ENCODE results near the gene PABPC1L.

PABPC1L gene

GRCh38 chr20:44966030-44966961 is 56.4 kb downstream of the PABPC1L start, which contains the start of gene STK4:
Gene STK4, plus strand, starts transcription at chr20:44966512. Its CDS starts 57 bp downstream, at chr20:44966569.
- peak; percentile 90 to 92 (median 92) for DNase-seq (ENCODE audit: low read depth in 2 of 3, low spot score in 1 of 3)

- DNase-seq (ENCODE audit: low read depth in 2 of 3, low spot score in 1 of 3): no peak
Observed at GRCh38 chr20:44967207-44967807, 57.4 kb downstream of the PABPC1L start.

GRCh38 chr20:44969300-44969894 is 59.5 kb downstream of the PABPC1L start:
- DNase-seq (ENCODE audit: low read depth in 2 of 3, low spot score in 1 of 3): no peak

- DNase-seq (ENCODE audit: low read depth in 2 of 3, low spot score in 1 of 3): no peak
Observed at GRCh38 chr20:44970243-44970757, 60.4 kb downstream of the PABPC1L start.

GRCh38 chr20:44973053-44973452 is 63.2 kb downstream of the PABPC1L start:
- DNase-seq (ENCODE audit: low read depth in 2 of 3, low spot score in 1 of 3): no peak

- no peak for DNase-seq (ENCODE audit: low read depth in 2 of 3, low spot score in 1 of 3)
Observed at GRCh38 chr20:44976698-44977097, 66.8 kb downstream of the PABPC1L start.

GRCh38 chr20:44979090-44979621 is 69.3 kb downstream of the PABPC1L start:
- DNase-seq (ENCODE audit: low read depth in 2 of 3, low spot score in 1 of 3): peak in 1 of 3 donors; percentile 57

- no peak for DNase-seq (ENCODE audit: low read depth in 2 of 3, low spot score in 1 of 3)
Observed at GRCh38 chr20:44981736-44982406, 72.0 kb downstream of the PABPC1L start.

- DNase-seq (ENCODE audit: low read depth in 2 of 3, low spot score in 1 of 3): no peak
Observed at GRCh38 chr20:44983093-44983674, 73.3 kb downstream of the PABPC1L start.

GRCh38 chr20:44988631-44989171 is 78.8 kb downstream of the PABPC1L start:
- DNase-seq (ENCODE audit: low read depth in 2 of 3, low spot score in 1 of 3): no peak
